Heart right ventricle (tissue), 16 donors: ENCODE results near the gene IL18RAP. TPM values are rescaled to one million over a fixed set of nuclear protein-coding genes. Genes with fewer than 3 reads are reported as not detected.

ENCODE experiments used
- ATAC-seq, 8 donors: fragments of 200-7000 bp; cut with Tn5 transposase; one replicate each; pipeline ENCODE4 v1.9.1; 2020; ENCODE audit warnings: mild to moderate bottlenecking in 8 of 8, moderate library complexity in 8 of 8, moderate number of reproducible peaks in 1 of 8
- DNase-seq, 2 donors: peaks; one replicate each; pipeline ENCODE4 v3.0.0-alpha.2; 2020
- H3K27ac ChIP-seq, 10 donors: fragments of 200-600 bp; sonication (generic) in 2 of 10; one replicate each; pipeline versions ENCODE4 v1.5.0 to v1.8.0; 2020 to 2022; ENCODE audit warnings: mild to moderate bottlenecking in 3 of 10
- H3K27me3 ChIP-seq, 7 donors: fragments of 200-600 bp; one replicate each; pipeline ENCODE4 v1.8.0; 2021 to 2022; ENCODE audit warnings: mild to moderate bottlenecking in 2 of 7
- H3K36me3 ChIP-seq, 9 donors: fragments of 200-600 bp; sonication (generic) in 1 of 9; one replicate each; pipeline versions ENCODE4 v1.5.0 to v1.8.0; 2020 to 2022; ENCODE audit warnings: mild to moderate bottlenecking in 2 of 9
- H3K4me1 ChIP-seq, 9 donors: fragments of 200-600 bp; sonication (generic) in 1 of 9; one replicate each; pipeline versions ENCODE4 v1.5.0 to v1.8.0; 2020 to 2022; ENCODE audit warnings: mild to moderate bottlenecking in 4 of 9
- H3K4me3 ChIP-seq, 10 donors: fragments of 200-600 bp; sonication (generic) in 2 of 10; one replicate each; pipeline versions ENCODE4 v1.5.0 to v1.8.0; 2020 to 2022; ENCODE audit warnings: mild to moderate bottlenecking in 7 of 10, moderate library complexity in 2 of 10
- H3K9me3 ChIP-seq, 11 donors: fragments of 200-600 bp in 10 of 11; sonication (generic) in 2 of 11; one replicate each; pipeline versions ENCODE4 v1.5.0 to v1.8.0; 2013 to 2022; ENCODE audit warnings: mild to moderate bottlenecking in 2 of 11, control low read depth in 1 of 11, moderate library complexity in 1 of 11
- CTCF ChIP-seq, 9 donors: fragments of 200-600 bp; sonication (generic) in 2 of 9; IDR thresholded peaks; one replicate each; pipeline versions ENCODE4 v1.5.0 to v1.8.0; 2021 to 2022; ENCODE audit warnings: antibody characterized with exemption in 9 of 9, mild to moderate bottlenecking in 5 of 9, moderate library complexity in 1 of 9
- WGBS, 2 donors: extraction: QIAGEN DNeasy Blood & Tissue Kit; methylation state at CpG; one replicate each; pipeline ENCODE4 v1.1.7; 2013; ENCODE audit warnings: inconsistent platforms in 1 of 2; 5-methylcytosine and 5-hydroxymethylcytosine counted together
- intact Hi-C, 10 donors: fragments of 100-400 bp; cut with DNase I; formaldehyde crosslinking; loops; one replicate each; pipeline versions ENCODE4 v1.11.1 to v1.14.2; 2022
- polyA plus RNA-seq, 2 donors: library from polyadenylated mRNA; stranded (reverse); fragments of 200-250 nt; gene quantifications; one replicate each; pipeline ENCODE4 v1.2.3, GENCODE V29; 2013
- total RNA-seq, 10 donors: library from RNA; stranded (reverse); fragmentation: NEBNext Ultra II Directional in 3 of 10; extraction: Animal tissue kit (Norgen Biotek cat#: 25700) in 3 of 10; gene quantifications; one replicate each; pipeline versions ENCODE4 v1.2.1 to v1.2.4, GENCODE V29; 2021 to 2023
- donor health status: Arrhythmogenic right ventricular cardiomyopathy.
- donor health status: ischemic (EF 13 %, LVEDD 7.1; RV severe dilation, severe dysfunction).
- donor health status: healthy with polysubstance abuse.
- donor health status: DM: no; HTN: yes; CAD: no.
- donor health status: DM: no; HTN: no; CAD: no.
- donor health status: ischemic (EF 25% LVEDD 6.9; RV normal size, moderate dysfunction).
- donor health status: ischemic (EF 25% LVEDD 5.7; RV mildly dilated, moderate dysfunction).
- donor health status: healthy.
- donor health status: DM: yes; HTN: yes; CAD: no.
- donor health status: Ischemic cardiomyopathy.
- donor health status: ischemic (EF 35%, LVEDD 5.7; RV mildly dilated, moderate dysfunction).
- donor health status: nonischemic (EF 11% LVEDD 7.7; RV severe dilation, severe dysfunction).
- donor health status: DM: yes; HTN: yes; CAD: no.
- donor health status: PGD.
- donor health status: ischemic (EF 29% LVEDD 5.4; RV normal size, mild dysfunction).
- donor health status: nonischemic (EF 23%, LVEDD 6.1; RV moderate dilation, normal function).

The IL18RAP gene
- total and polyA plus RNA-seq, 12 donors: 0.12 to 1.2 (median 0.49) TPM; not detected in 3

- DNase-seq (no peak), ATAC-seq (no peak)
- H3K9me3 ChIP-seq: no peaks in the 10 kb centered on the region
- WGBS, 2 donors: 90 to 94% methylated on average over 3 of the region's 3 CpGs
- no peaks in the 10 kb centered on the region for H3K36me3 ChIP-seq
- no peak overlapping the region for H3K27ac ChIP-seq
- no peak for TF ChIP-seq CTCF (IDR thresholded peaks at IDR 0.05)
- no peak overlapping the region for H3K4me3 ChIP-seq
- H3K27me3 ChIP-seq: peaks cover 0 to 3% (median 0%) of the 10 kb centered on the region in 7 donors
- intact Hi-C loops: no loop called here
- peaks cover 0 to 44% (median 0%) of the 10 kb centered on the region in 9 donors for H3K4me1 ChIP-seq
Measured at GRCh38 chr2:102438111-102438510, 15.2 kb downstream of the IL18RAP start.

GRCh38 chr2:102438578-102438977, 15.6 kb downstream of the IL18RAP start:
- WGBS, 2 donors: 96% methylated on average over 2 of the region's 2 CpGs
- Histone ChIP-seq H3K36me3 (no peaks in the 10 kb centered on the region), H3K4me3 (no peak overlapping the region), H3K27ac (peak overlapping the region in 1 of 10 donors; percentile 7), H3K9me3 (no peaks in the 10 kb centered on the region), H3K4me1 (peaks cover 0 to 46% (median 0%) of the 10 kb centered on the region in 9 donors), H3K27me3 (peaks cover 0 to 3% (median 0%) of the 10 kb centered on the region in 7 donors)
- intact Hi-C loops: no loop called here
- no peak for TF ChIP-seq CTCF (IDR thresholded peaks at IDR 0.05)
- DNase-seq: no peak
- no peak for ATAC-seq

GRCh38 chr2:102439065-102439695, 16.2 kb downstream of the IL18RAP start:
- WGBS, 2 donors: 46 to 50% methylated on average over 6 of the region's 6 CpGs
- intact Hi-C loops: no loop called here
- Histone ChIP-seq H3K9me3 (no peaks in the 10 kb centered on the region), H3K4me1 (peaks cover 0 to 46% (median 0%) of the 10 kb centered on the region in 9 donors), H3K4me3 (no peak overlapping the region), H3K36me3 (no peaks in the 10 kb centered on the region), H3K27me3 (peaks cover 0 to 3% (median 0%) of the 10 kb centered on the region in 7 donors), H3K27ac (peak overlapping the region in 1 of 10 donors; percentile 7)
- DNase-seq (no peak), ATAC-seq (peak in 5 of 8 donors; percentile 42 to 91 (median 62))
- no peak for TF ChIP-seq CTCF (IDR thresholded peaks at IDR 0.05)

- Histone ChIP-seq H3K27me3 (peaks cover 0 to 3% (median 0%) of the 10 kb centered on the region in 7 donors), H3K27ac (no peak overlapping the region), H3K4me3 (no peak overlapping the region), H3K9me3 (no peaks in the 10 kb centered on the region), H3K4me1 (peaks cover 0 to 16% (median 0%) of the 10 kb centered on the region in 9 donors), H3K36me3 (no peaks in the 10 kb centered on the region)
- intact Hi-C loops: loop anchor here in 9 of 10 donors (5.0 to 10.0 kb wide), 14 partner anchors 78 to 568 kb away; partner anchors contain the start of gene IL18R1 (in 4 of the 9)
- ATAC-seq (peak in 3 of 8 donors; percentile 22 to 72 (median 52)), DNase-seq (no peak)
- TF ChIP-seq CTCF (IDR thresholded peaks at IDR 0.05): peak; percentile 39 to 80 (median 68)
- WGBS, 2 donors: 34% methylated on average over 13 of the region's 13 CpGs
Measured at GRCh38 chr2:102442967-102443828, 20.2 kb downstream of the IL18RAP start.
